ENCODE measurements around the gene EPG5.

The EPG5 gene

DNA sequence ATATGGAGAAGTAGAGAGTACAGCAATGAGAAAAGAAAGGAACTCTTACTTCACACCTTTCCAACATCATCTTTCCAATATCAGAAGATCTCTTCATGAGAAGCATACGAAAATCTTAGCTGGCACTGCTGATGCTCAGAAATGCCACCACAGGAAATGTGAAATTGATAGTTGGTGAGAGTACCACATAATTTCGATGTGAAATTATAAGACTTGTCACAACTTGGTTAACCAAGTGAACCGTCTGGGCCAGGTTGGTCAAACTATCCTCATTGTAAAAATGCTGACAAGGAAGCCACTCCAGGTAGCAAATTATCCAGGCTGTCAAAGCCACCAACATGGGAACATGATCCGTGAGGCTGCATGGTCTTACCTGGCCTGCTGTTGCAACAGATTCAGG lies 66.5 kb downstream of the EPG5 start:
- Histone ChIP-seq H3K4me2 (ENCODE audit: low read depth, low read length, poor library complexity, severe bottlenecking) (no peak overlapping the region), H3K79me2 (ENCODE audit: insufficient read depth, low read length) (no peaks in the 10 kb centered on the region), H2AFZ (ENCODE audit: low read depth, low read length, severe bottlenecking) (no peak overlapping the region), H3K27me3 (ENCODE audit: low read length) (no peaks in the 10 kb centered on the region), H3F3A (ENCODE audit: insufficient read depth) (no peaks in the 10 kb centered on the region), H4K20me1 (ENCODE audit: low read depth, low read length) (no peaks in the 10 kb centered on the region), H3K36me3 (ENCODE audit: low read length) (peaks cover 5% of the 10 kb centered on the region; the same call in 1 of the 2 replicates), H3K4me3 (ENCODE audit: insufficient read depth, low read length, poor library complexity, severe bottlenecking) (no peak overlapping the region), H3K9ac (ENCODE audit: low read length) (no peak overlapping the region), H3K9me2 (replicated peaks; ENCODE audit: insufficient read depth, low read length) (no peaks in the 10 kb centered on the region), H3K9me3 (ENCODE audit: insufficient read depth, low read length) (no peaks in the 10 kb centered on the region), H3K27ac (ENCODE audit: low read depth, low read length) (no peak overlapping the region)
- TF ChIP-seq, protein P1, sequence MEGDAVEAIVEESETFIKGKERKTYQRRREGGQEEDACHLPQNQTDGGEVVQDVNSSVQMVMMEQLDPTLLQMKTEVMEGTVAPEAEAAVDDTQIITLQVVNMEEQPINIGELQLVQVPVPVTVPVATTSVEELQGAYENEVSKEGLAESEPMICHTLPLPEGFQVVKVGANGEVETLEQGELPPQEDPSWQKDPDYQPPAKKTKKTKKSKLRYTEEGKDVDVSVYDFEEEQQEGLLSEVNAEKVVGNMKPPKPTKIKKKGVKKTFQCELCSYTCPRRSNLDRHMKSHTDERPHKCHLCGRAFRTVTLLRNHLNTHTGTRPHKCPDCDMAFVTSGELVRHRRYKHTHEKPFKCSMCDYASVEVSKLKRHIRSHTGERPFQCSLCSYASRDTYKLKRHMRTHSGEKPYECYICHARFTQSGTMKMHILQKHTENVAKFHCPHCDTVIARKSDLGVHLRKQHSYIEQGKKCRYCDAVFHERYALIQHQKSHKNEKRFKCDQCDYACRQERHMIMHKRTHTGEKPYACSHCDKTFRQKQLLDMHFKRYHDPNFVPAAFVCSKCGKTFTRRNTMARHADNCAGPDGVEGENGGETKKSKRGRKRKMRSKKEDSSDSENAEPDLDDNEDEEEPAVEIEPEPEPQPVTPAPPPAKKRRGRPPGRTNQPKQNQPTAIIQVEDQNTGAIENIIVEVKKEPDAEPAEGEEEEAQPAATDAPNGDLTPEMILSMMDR (IDR thresholded peaks at IDR 0.05; ENCODE audit: insufficient read depth, low read length, poor library complexity, severe bottlenecking): no peak
- TF ChIP-seq EZH2phosphoT487 (conservative IDR thresholded peaks at IDR 0.05; ENCODE audit: low read length): no peak

- Histone ChIP-seq H3F3A (ENCODE audit: insufficient read depth) (no peaks in the 10 kb centered on the region), H3K27me3 (ENCODE audit: low read length) (no peaks in the 10 kb centered on the region), H3K4me3 (ENCODE audit: insufficient read depth, low read length, poor library complexity, severe bottlenecking) (no peak overlapping the region), H3K79me2 (ENCODE audit: insufficient read depth, low read length) (no peaks in the 10 kb centered on the region), H3K9ac (ENCODE audit: low read length) (no peak overlapping the region), H4K20me1 (ENCODE audit: low read depth, low read length) (no peaks in the 10 kb centered on the region), H3K9me2 (replicated peaks; ENCODE audit: insufficient read depth, low read length) (no peaks in the 10 kb centered on the region), H3K36me3 (ENCODE audit: low read length) (no peaks in the 10 kb centered on the region; the same call in 1 of the 2 replicates), H3K9me3 (ENCODE audit: insufficient read depth, low read length) (no peaks in the 10 kb centered on the region), H3K4me2 (ENCODE audit: low read depth, low read length, poor library complexity, severe bottlenecking) (no peak overlapping the region), H2AFZ (ENCODE audit: low read depth, low read length, severe bottlenecking) (no peak overlapping the region), H3K27ac (ENCODE audit: low read depth, low read length) (no peak overlapping the region)
- no peak for TF ChIP-seq EZH2phosphoT487 (conservative IDR thresholded peaks at IDR 0.05; ENCODE audit: low read length)
- TF ChIP-seq, protein P1 (IDR thresholded peaks at IDR 0.05; ENCODE audit: insufficient read depth, low read length, poor library complexity, severe bottlenecking): no peak
Observed at GRCh38 chr18:45896991-45897390, 70.1 kb downstream of the EPG5 start.

DNA sequence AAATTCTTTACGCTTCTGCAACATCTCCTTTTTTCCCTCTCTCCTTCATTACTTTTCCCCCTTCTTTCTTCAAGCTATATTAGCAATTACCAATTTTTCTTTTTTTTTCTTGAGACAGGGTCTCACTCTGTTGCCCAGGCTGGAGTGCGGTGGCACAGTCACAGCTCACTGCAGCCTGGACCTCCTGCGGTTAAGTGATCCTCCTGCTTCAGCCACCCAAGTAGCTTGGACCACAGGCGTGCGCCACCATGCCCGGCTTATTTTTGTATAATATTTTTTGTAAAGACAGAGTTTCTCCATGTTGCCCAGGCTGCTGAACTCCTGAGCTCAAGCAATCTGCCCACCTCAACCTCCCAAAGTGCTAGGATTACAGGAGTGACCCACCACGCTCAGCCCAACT lies 70.7 kb downstream of the EPG5 start:
- no peak overlapping the region for H2AFZ ChIP-seq (ENCODE audit: low read depth, low read length, severe bottlenecking)
- H3K9me3 ChIP-seq (ENCODE audit: insufficient read depth, low read length): no peaks in the 10 kb centered on the region
- TF ChIP-seq, protein P1 (IDR thresholded peaks at IDR 0.05; ENCODE audit: insufficient read depth, low read length, poor library complexity, severe bottlenecking): no peak
- no peak for TF ChIP-seq EZH2phosphoT487 (conservative IDR thresholded peaks at IDR 0.05; ENCODE audit: low read length)
- no peaks in the 10 kb centered on the region for H3F3A ChIP-seq (ENCODE audit: insufficient read depth)
- H3K9ac ChIP-seq (ENCODE audit: low read length): no peak overlapping the region
- H3K36me3 ChIP-seq (ENCODE audit: low read length): no peaks in the 10 kb centered on the region; the same call in 1 of the 2 replicates
- no peaks in the 10 kb centered on the region for H3K79me2 ChIP-seq (ENCODE audit: insufficient read depth, low read length)
- H3K9me2 ChIP-seq (replicated peaks; ENCODE audit: insufficient read depth, low read length): no peaks in the 10 kb centered on the region
- no peak overlapping the region for H3K27ac ChIP-seq (ENCODE audit: low read depth, low read length)
- H3K27me3 ChIP-seq (ENCODE audit: low read length): no peaks in the 10 kb centered on the region
- H3K4me2 ChIP-seq (ENCODE audit: low read depth, low read length, poor library complexity, severe bottlenecking): no peak overlapping the region
- H4K20me1 ChIP-seq (ENCODE audit: low read depth, low read length): no peaks in the 10 kb centered on the region
- H3K4me3 ChIP-seq (ENCODE audit: insufficient read depth, low read length, poor library complexity, severe bottlenecking): no peak overlapping the region
